Renal cortical epithelial cell (primary cell): ENCODE measurements around the gene CRY2. TPM values are rescaled to one million over a fixed set of nuclear protein-coding genes. Genes with fewer than 3 reads are reported as not detected.
A peak's percentile ranks its signal among the peaks of the same experiment; 100 is the strongest.
"Not testable (repeated sequence)": the region's sequence is repeated elsewhere in the genome, so short reads cannot be mapped to it uniquely, and the experiment has no call there.

Experiments used
- DNase-seq: peaks from one replicate; pipeline ENCODE4 v3.0.0-alpha.2; 2011; ENCODE audit warnings: low read depth
- total RNA-seq: library from RNA; depleted of rRNA; stranded (reverse); fragments of >200 nt; gene quantifications from 2 replicates; pipeline ENCODE4 v1.2.3, GENCODE V29; 2014

Gene CRY2
- total RNA-seq, 1 donor from 2014 or later = 14.4 TPM

DNA sequence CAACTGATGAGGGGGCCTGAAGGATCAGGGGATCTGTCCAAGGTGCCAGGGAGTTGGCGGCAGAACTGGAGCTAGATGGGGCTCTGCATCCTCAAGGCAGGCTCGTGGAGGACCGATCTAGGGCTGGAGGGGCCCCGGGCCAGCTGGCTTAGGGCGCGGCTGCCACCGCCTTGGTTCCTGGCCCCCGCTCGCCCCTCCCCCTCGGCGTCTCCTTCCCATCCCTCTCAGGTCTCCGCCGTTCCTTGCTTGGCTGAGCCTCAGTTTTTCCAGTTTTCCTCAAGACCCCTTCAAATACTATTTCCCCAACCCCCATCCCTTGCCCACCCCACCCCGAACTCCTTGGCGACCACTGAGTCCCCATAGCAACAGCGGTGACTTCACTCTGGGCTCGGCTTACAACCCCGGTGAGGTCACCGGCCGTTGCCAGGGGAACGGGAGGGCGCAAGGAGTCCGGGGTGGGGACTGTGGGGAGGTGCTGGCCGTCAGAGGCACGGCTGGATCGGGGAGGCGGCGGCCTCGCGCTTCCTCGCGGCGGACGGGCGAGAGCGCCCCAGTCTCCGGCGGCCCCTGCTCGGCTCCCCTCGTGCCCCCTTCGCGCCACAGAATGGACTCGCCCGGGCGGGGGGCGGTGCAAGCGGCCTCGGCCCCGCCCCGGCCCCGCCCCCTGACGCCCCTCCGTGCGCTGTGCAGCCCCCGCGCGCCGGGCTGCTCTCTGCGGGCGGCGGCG is 52.3 kb downstream of the CRY2 start:
- DNase-seq = peak; percentile 54

DNA sequence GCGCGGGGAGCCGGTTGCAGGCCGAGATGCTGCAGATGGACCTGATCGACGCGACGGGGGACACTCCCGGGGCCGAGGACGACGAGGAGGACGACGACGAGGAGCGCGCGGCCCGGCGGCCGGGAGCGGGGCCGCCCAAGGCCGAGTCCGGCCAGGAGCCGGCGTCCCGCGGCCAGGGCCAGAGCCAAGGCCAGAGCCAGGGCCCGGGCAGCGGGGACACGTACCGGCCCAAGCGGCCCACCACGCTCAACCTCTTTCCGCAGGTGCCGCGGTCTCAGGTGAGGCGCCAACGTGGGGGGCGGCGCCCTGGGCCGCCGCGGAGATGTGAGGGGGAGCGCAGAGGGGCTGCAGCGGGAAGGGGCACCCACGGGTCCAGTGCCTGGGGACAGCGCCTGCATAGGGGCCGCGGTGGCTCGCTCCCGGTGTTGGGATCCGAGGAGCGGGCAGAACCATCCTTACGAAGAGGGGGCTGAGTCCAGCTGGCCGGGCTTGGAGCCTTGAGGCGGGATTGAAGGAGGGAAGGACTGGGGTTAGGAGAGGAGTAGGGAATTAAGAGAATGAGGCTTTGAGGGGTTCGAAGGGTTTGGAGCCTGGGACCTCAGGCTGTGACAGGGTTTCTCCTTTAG is 53.0 kb downstream of the CRY2 start:
- not testable (repeated sequence) for DNase-seq

DNA sequence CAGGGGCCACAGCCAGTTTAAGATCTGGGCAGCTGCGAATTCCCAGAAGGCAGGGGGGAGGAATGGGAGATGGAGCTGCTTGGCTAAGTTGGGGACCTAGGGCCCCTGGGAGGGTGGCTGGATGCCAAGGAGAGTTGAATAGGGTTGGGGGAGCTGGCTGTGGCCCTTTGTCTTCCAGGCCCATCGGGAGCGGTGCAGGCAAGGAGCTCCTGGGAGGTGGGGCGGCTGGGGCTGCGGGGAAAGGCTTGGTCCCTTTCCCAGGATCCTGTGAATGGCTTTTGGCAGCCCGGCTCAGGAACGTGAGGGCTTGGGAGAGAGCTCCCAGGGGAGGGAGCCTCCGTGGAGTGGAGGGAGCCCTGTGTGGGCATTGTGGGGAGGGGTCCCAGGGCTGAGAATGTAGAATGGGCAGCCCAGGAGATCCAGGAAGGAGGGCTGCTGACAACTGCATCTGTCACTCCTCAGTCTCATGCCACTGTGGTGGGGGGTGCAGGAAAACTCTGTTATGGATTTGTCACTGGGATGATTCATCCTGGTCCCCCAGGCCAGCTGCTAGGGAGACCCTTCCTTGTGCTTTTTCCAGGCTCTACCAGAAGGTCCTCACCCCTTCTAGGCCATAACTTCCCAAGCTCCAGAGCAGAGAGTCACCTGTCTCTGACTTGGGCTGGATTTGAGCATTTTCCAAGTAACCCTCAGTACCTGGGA is 53.8 kb downstream of the CRY2 start:
- no peak for DNase-seq

- no peak for DNase-seq
Observed at GRCh38 chr11:45901626-45902025, 54.4 kb downstream of the CRY2 start.

DNA sequence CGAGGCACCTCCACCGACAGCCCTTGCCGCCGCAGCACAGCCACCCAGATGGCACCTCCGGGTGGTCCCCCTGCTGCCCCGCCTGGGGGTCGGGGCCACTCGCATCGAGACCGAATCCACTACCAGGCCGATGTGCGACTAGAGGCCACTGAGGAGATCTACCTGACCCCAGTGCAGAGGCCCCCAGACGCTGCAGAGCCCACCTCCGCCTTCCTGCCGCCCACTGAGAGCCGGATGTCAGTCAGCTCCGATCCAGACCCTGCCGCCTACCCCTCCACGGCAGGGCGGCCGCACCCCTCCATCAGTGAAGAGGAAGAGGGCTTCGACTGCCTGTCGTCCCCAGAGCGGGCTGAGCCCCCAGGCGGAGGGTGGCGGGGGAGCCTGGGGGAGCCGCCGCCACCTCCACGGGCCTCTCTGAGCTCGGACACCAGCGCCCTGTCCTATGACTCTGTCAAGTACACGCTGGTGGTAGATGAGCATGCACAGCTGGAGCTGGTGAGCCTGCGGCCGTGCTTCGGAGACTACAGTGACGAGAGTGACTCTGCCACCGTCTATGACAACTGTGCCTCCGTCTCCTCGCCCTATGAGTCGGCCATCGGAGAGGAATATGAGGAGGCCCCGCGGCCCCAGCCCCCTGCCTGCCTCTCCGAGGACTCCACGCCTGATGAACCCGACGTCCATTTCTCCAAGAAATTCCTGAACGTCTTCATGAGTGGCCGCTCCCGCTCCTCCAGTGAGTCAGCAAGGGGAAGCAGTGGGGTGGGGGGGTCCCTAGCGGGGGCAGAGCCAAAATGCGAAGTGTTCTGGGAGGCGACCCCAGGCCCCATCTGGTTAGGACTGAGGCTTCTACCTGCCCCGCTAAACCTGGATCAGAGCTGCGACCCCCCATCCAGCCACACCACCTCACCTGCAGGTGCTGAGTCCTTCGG is 55.4 kb downstream of the CRY2 start:
- no peak for DNase-seq

GRCh38 chr11:45904309-45904915 is 57.1 kb downstream of the CRY2 start:
- no peak for DNase-seq

DNA sequence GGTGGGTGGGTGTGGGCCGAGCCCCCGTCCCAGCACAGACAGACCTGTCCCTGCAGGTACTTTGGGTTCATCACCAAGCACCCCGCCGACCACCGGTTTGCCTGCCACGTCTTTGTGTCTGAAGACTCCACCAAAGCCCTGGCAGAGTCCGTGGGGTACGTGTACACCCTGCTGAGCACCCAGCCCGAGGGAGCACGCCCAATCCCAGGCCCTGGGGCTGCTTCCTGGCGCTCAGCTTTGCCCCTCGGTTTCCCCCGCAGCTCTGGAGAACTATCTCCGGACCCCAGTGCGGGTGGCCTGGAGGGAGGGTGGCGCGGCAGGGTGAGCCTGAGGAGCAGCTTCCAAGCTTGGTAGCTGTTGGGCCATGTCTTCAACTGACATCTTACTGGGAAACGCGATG is 57.8 kb downstream of the CRY2 start:
- DNase-seq = no peak

GRCh38 chr11:45905576-45905975 is 58.3 kb downstream of the CRY2 start:
- not testable (repeated sequence) for DNase-seq

DNA sequence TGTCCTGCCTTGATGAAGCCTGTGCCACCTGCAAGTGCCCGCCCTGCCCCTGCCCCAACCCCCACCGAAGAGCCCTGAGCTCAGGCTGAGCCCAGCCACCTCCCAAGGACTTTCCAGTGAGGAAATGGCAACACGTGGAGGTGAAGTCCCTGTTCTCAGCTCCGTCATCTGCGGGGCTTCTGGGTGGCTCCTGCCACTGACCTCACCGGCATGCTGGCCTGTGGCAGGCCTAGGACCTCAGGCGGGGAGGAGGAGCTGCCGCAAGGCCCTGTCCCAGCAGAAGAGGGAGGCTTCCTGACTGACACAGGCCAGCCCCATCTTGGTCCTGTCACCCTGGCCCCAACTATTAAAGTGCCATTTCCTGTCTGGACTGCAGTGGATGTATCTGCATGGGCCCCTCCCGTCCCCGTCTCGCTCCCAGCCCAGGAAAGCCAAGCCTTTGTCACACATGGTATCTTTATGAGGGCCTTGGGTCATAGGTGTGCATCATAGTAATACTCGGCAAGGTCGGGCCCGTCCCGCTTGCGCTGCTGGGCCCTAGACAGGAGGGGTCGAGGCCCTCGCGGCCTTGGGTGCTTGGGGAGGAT is 58.9 kb downstream of the CRY2 start:
- no peak for DNase-seq

GRCh38 chr11:45906965-45907611 is 59.8 kb downstream of the CRY2 start, which contains the start of gene FREY1:
Gene FREY1 (minus strand): TSS chr11:45907271. CDS start chr11:45907245, 26 bp downstream.
- no peak for DNase-seq

DNA sequence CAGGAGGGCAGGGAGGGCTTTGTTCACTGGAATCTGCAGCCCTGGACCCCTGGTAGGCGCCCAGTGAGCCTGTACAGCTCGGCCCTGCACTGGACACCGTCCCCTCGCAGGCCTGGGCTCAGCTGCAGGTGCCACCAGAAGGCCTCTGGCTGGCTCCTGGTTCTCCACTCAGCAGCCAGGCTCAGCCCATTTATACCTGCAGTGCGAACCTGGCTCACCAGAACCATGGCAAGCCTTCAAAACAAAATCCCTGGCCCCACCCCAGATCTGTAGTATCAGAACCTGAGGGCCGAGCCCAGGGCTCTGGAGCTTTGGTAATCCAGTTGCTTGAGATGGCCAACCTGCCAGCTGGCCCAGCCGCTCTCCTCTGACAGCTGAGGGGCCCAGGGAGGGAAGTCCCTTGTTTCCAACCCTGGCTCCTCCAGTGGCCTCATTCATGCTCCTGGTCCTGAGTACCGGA is 60.7 kb downstream of the CRY2 start:
- DNase-seq = no peak

- DNase-seq = no peak
Observed at GRCh38 chr11:45909594-45910475, 62.6 kb downstream of the CRY2 start.

DNA sequence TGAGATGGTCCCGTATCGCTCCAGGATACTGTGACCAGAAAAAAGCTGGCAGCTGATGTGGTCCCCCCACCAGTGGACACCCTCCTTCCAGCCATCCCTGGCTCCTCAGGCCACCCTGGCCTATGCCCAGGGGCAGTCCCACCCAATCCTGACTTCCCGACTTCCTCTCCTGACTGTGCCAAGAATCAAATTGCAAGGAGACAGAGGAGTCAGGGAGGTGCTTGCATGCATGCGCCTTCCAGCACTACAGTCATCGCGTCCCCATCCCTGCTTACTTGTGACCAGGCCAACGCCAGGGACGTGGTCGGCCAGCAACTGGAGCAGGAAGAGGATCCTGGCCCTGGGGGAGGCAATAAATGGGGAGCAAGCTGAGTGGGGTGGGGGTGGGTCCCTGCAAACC is 63.3 kb downstream of the CRY2 start:
- DNase-seq = no peak

- DNase-seq = no peak
Observed at GRCh38 chr11:45913514-45913913, 66.2 kb downstream of the CRY2 start.

DNA sequence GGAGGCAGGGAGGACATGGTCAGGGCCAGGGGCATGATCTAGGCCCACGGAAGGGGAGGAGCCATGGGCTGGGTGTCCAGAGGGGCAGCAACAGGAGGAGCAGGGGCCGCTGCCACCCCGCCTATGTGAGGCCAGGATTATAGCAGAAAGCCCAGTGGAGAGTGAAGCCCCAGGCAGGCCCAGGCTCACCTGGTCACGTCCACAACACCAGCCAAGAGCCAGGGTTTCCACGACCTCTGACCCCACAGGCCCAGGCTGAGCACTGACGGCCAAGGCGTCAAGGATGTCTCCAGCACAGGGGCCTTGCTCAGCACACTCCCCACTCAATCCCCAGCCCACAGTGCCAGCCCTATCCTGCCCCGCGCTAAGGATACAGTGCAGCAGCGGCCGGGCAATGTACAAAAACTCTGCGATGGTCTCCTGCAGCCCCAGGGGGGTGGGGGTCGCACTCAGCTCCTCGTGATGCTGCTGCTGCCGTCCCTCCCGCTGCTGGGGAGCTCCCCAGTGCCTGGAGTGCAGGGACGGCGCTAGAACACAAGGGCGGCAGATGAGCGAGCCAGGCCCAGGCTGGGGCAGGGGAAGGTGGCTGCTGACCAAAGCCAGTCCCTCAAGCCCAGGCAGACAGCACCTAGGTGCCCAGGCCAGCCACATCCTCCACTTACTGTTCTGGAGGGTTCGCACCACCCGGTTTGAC is 66.8 kb downstream of the CRY2 start:
- DNase-seq = no peak

DNA sequence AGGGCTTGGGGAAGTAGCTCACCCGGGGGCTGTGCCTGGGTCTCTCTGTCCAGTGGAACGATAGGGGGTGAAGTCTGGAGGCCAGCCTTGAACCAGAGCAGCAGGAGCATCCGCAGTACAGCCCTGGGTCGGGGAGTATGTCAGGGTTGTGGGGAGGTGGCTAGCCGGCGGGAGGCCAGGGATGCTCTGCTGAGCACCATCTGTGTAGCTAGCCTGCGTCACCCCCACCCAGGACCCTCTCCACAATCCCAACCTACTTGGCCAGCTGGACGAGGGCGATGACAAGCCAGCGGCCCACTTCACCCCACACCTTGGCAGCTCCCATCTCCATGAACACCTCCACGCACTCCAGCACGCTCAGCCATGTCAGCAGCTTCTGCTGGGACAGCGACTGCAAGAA is 68.2 kb downstream of the CRY2 start:
- DNase-seq = no peak

DNA sequence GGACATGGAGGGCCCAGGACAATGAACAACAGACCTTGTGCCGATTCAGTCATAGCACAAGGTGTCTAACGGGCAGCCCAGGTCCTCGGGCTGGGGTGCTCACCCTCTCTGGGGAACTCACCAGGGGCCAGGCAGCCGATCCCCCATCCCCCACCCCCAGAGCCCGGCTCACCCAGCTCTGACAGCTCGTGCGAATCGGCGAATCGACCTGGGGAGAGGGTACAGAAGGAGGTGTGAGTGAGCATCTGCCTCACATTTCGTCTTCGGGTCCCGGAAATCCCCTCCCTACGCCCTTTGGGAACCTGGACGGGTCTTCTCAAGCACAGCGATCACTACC is 70.0 kb downstream of the CRY2 start:
- no peak for DNase-seq

GRCh38 chr11:45917623-45918330 is 70.5 kb downstream of the CRY2 start, which contains the start of gene PEX16:
Gene PEX16 (minus strand): TSS chr11:45917877. CDS start chr11:45917811, 66 bp downstream.
- DNase-seq = peak; percentile 98
